Measurements from ENCODE around the gene TATDN2. TPM values are rescaled to one million over a fixed set of nuclear protein-coding genes. Genes with fewer than 3 reads are reported as not detected.

The TATDN2 gene
- polyA plus RNA-seq, 1 of the 3 experiments (the other 2 are of a cell fraction) = 14.7 TPM

DNA sequence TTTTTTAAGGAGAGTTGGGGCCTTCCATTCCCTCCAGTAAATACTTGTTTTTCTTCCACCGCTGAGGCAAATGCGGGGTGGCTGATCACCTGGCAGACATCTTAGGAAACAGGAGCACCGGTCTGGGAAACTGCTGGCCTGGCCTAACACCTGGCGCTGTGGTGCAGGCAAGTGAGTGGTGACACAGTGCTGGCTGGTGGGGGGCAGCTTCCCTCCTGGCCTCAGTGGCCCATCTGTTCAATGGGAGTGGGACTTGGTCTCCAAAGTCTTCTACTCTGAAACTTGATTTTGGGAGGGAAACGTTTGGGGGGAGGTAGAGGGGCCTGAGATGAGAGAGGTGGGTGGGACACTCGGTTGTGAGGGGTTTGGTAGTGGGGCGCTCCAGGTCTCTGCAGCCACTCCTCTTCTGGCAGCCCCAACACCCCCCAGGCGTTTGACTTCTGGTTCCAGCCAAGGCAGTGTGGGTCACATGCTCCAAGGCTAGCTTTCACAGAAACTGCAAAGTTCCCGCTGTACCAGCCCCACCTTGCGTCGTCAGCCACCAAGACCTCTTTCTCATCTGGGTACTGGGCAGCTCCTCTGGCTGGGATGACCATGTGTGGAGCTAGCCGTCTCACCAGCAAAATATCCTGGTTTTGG, 39.8 kb downstream of the TATDN2 start:
- Histone ChIP-seq H3K9me2 (no peaks in the 10 kb centered on the region), H3K79me2 (ENCODE audit: insufficient read depth) (no peaks in the 10 kb centered on the region), H3K4me2 (no peak overlapping the region), H3K36me3 (replicated peaks in 1 of 2; ENCODE audit: control insufficient read depth in 1 of 2, insufficient read depth in 2 of 2, low read length in 1 of 2) (peaks cover 17 to 26% of the 10 kb centered on the region in 2 experiments), H3K9me3 (no peaks in the 10 kb centered on the region), H3K27ac (ENCODE audit: low read depth in 2 of 2, low read length in 1 of 2) (no peak overlapping the region), H3K9ac (no peak overlapping the region), H3K27me3 (ENCODE audit: insufficient read depth) (no peaks in the 10 kb centered on the region), H2AFZ (ENCODE audit: low read depth) (no peak overlapping the region), H3F3A (replicated peaks; ENCODE audit: insufficient read depth) (peaks cover 4% of the 10 kb centered on the region), H3K4me3 (ENCODE audit: low read depth in 2 of 2, low read length in 1 of 2) (no peak overlapping the region), H3K4me1 (ENCODE audit: control insufficient read depth in 1 of 2, insufficient read depth in 2 of 2, low read depth in 1 of 2, low read length in 1 of 2) (peaks cover 6 to 14% of the 10 kb centered on the region in 2 experiments; a peak in 2 of 4 replicates), H4K20me1 (ENCODE audit: insufficient read depth) (no peaks in the 10 kb centered on the region)
- no peak for TF ChIP-seq RXRA (IDR thresholded peaks at IDR 0.05; ENCODE audit: borderline replicate concordance, low read depth)
- no peak for TF ChIP-seq NFIC (IDR thresholded peaks at IDR 0.05; ENCODE audit: borderline replicate concordance)
- TF ChIP-seq, protein P1, sequence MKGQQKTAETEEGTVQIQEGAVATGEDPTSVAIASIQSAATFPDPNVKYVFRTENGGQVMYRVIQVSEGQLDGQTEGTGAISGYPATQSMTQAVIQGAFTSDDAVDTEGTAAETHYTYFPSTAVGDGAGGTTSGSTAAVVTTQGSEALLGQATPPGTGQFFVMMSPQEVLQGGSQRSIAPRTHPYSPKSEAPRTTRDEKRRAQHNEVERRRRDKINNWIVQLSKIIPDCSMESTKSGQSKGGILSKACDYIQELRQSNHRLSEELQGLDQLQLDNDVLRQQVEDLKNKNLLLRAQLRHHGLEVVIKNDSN (IDR thresholded peaks at IDR 0.05; ENCODE audit: borderline replicate concordance, low read depth) = no peak
- TF ChIP-seq TCF12 (IDR thresholded peaks at IDR 0.05) = no peak
- TF ChIP-seq ELF1 (IDR thresholded peaks at IDR 0.05) = no peak
- no peak for TF ChIP-seq POLR2AphosphoS5 (IDR thresholded peaks at IDR 0.05; ENCODE audit: low read depth, low read length)
- no peak for TF ChIP-seq RCOR1 (IDR thresholded peaks at IDR 0.05; ENCODE audit: low read length)
- TF ChIP-seq CHD2 (IDR thresholded peaks at IDR 0.05; ENCODE audit: low read length, partially characterized antibody) = no peak
- TF ChIP-seq TEAD4 (IDR thresholded peaks at IDR 0.05; ENCODE audit: borderline replicate concordance, insufficient read depth) = no peak
- no peak for TF ChIP-seq SIN3A (IDR thresholded peaks at IDR 0.05; ENCODE audit: borderline replicate concordance, low read depth, low read length)
- no peak for TF ChIP-seq TAF1 (IDR thresholded peaks at IDR 0.05; ENCODE audit: borderline replicate concordance, low read depth, low read length)
- TF ChIP-seq FOSL2 (IDR thresholded peaks at IDR 0.05; ENCODE audit: borderline replicate concordance, low read depth) = no peak
- TF ChIP-seq RAD21 (IDR thresholded peaks at IDR 0.05; ENCODE audit: low read length) = no peak
- WGBS (ENCODE audit: low lambda C conversion rate) = 91% methylated on average over 12 of the region's 12 CpGs
- DNase-seq = no peak
- ChIA-PET POLR2A (interaction anchor here (1.0 kb wide), 1 partner anchor 8 kb away, joined by 3 read pairs; no protein-coding TSS in a partner anchor), CTCF (interaction anchor here (1.0 to 2.2 kb wide), 12 partner anchors 12 to 555 kb away, joined by 3 to 7 read pairs (median 4); no protein-coding TSS in a partner anchor)

DNA sequence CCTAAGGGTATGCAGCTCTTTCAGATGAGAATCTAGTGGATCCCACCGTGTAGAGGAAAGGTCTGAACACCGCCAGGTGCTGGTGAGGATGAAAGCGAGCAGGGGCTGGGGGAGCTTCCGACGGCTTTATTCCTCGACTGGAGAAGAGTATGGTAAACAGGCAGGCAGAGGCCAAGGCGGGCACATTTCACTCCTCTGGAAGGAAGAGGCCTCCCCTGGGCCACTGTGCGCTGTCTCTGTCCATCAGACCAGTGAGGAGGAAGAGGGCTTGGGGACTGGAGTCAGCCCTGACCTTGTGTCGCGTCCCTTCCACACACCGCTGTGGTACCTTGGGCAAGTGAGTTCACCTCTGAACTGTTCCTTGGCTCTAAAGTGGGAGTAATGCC, 40.3 kb downstream of the TATDN2 start:
- Histone ChIP-seq H3K9me3 (no peaks in the 10 kb centered on the region), H3K9me2 (no peaks in the 10 kb centered on the region), H3K4me2 (no peak overlapping the region), H3K27me3 (ENCODE audit: insufficient read depth) (no peaks in the 10 kb centered on the region), H3K27ac (ENCODE audit: low read depth in 2 of 2, low read length in 1 of 2) (no peak overlapping the region), H3K79me2 (ENCODE audit: insufficient read depth) (no peaks in the 10 kb centered on the region), H3K9ac (no peak overlapping the region), H4K20me1 (ENCODE audit: insufficient read depth) (no peaks in the 10 kb centered on the region), H3F3A (replicated peaks; ENCODE audit: insufficient read depth) (peaks cover 4% of the 10 kb centered on the region), H3K4me1 (ENCODE audit: control insufficient read depth in 1 of 2, insufficient read depth in 2 of 2, low read depth in 1 of 2, low read length in 1 of 2) (peaks cover 6 to 10% of the 10 kb centered on the region in 2 experiments; a peak in 2 of 4 replicates), H2AFZ (ENCODE audit: low read depth) (no peak overlapping the region), H3K4me3 (ENCODE audit: low read depth in 2 of 2, low read length in 1 of 2) (no peak overlapping the region), H3K36me3 (replicated peaks in 1 of 2; ENCODE audit: control insufficient read depth in 1 of 2, insufficient read depth in 2 of 2, low read length in 1 of 2) (peaks cover 12 to 26% of the 10 kb centered on the region in 2 experiments)
- 86% methylated on average over 11 of the region's 11 CpGs for WGBS (ENCODE audit: low lambda C conversion rate)
- no peak for DNase-seq
- CTCF ChIA-PET = interaction anchor here (1.0 kb wide), 1 partner anchor 450 kb away, joined by 3 read pairs; no protein-coding TSS in a partner anchor
- TF ChIP-seq, protein P2, sequence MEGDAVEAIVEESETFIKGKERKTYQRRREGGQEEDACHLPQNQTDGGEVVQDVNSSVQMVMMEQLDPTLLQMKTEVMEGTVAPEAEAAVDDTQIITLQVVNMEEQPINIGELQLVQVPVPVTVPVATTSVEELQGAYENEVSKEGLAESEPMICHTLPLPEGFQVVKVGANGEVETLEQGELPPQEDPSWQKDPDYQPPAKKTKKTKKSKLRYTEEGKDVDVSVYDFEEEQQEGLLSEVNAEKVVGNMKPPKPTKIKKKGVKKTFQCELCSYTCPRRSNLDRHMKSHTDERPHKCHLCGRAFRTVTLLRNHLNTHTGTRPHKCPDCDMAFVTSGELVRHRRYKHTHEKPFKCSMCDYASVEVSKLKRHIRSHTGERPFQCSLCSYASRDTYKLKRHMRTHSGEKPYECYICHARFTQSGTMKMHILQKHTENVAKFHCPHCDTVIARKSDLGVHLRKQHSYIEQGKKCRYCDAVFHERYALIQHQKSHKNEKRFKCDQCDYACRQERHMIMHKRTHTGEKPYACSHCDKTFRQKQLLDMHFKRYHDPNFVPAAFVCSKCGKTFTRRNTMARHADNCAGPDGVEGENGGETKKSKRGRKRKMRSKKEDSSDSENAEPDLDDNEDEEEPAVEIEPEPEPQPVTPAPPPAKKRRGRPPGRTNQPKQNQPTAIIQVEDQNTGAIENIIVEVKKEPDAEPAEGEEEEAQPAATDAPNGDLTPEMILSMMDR (IDR thresholded peaks at IDR 0.05) = no peak
- no peak for TF ChIP-seq MXI1 (IDR thresholded peaks at IDR 0.05; ENCODE audit: low read depth, low read length)
- TF ChIP-seq EZH2phosphoT487 (IDR thresholded peaks at IDR 0.05; ENCODE audit: borderline replicate concordance, low read depth) = no peak
- no peak for TF ChIP-seq FOSL2 (IDR thresholded peaks at IDR 0.05; ENCODE audit: borderline replicate concordance, low read depth)
- TF ChIP-seq FOXM1 (IDR thresholded peaks at IDR 0.05; ENCODE audit: low read depth) = no peak
- no peak for TF ChIP-seq SMC3 (IDR thresholded peaks at IDR 0.05; ENCODE audit: low read depth, low read length)
- TF ChIP-seq, protein P3, sequence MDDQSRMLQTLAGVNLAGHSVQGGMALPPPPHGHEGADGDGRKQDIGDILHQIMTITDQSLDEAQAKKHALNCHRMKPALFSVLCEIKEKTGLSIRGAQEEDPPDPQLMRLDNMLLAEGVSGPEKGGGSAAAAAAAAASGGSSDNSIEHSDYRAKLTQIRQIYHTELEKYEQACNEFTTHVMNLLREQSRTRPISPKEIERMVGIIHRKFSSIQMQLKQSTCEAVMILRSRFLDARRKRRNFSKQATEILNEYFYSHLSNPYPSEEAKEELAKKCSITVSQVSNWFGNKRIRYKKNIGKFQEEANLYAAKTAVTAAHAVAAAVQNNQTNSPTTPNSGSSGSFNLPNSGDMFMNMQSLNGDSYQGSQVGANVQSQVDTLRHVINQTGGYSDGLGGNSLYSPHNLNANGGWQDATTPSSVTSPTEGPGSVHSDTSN (IDR thresholded peaks at IDR 0.05) = no peak
- TF ChIP-seq, protein P4, sequence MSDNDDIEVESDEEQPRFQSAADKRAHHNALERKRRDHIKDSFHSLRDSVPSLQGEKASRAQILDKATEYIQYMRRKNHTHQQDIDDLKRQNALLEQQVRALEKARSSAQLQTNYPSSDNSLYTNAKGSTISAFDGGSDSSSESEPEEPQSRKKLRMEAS (IDR thresholded peaks at IDR 0.05; ENCODE audit: low read depth) = no peak
- TF ChIP-seq MEF2A (IDR thresholded peaks at IDR 0.05; ENCODE audit: borderline replicate concordance, low read depth) = no peak
- TF ChIP-seq JUND (IDR thresholded peaks at IDR 0.05) = no peak
- TF ChIP-seq TAF1 (IDR thresholded peaks at IDR 0.05; ENCODE audit: borderline replicate concordance, low read depth, low read length) = no peak
- TF ChIP-seq POLR2AphosphoS5 (IDR thresholded peaks at IDR 0.05; ENCODE audit: low read depth, low read length) = no peak
- no peak for TF ChIP-seq FOXJ3 (CRISPR knock-in tag; IDR thresholded peaks at IDR 0.05)
- TF ChIP-seq, protein P5, sequence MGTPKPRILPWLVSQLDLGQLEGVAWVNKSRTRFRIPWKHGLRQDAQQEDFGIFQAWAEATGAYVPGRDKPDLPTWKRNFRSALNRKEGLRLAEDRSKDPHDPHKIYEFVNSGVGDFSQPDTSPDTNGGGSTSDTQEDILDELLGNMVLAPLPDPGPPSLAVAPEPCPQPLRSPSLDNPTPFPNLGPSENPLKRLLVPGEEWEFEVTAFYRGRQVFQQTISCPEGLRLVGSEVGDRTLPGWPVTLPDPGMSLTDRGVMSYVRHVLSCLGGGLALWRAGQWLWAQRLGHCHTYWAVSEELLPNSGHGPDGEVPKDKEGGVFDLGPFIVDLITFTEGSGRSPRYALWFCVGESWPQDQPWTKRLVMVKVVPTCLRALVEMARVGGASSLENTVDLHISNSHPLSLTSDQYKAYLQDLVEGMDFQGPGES (IDR thresholded peaks at IDR 0.05; ENCODE audit: low read depth, low read length) = no peak
- no peak for TF ChIP-seq RXRA (IDR thresholded peaks at IDR 0.05; ENCODE audit: borderline replicate concordance, low read depth)
- POLR2A ChIA-PET = interaction anchor here (1.0 kb wide), 1 partner anchor 8 kb away, joined by 3 read pairs; no protein-coding TSS in a partner anchor

All from SK-N-SH (cell line).